Endothelial cell of umbilical vein (primary cell): Measurements from ENCODE around the gene AK5. TPM values are rescaled to one million over a fixed set of nuclear protein-coding genes. Genes with fewer than 3 reads are reported as not detected.

Source experiments
- BruUV-seq: library from RNA; stranded (reverse); fragments of 400-500 nt; replicated peaks from 2 replicates; lab custom pipeline; 2021; lab: Mats Ljungman, UMichigan
- CTCF ChIA-PET: fragments of 300-600, 350-600 bp; sonication (Branson Sonifier 250); formaldehyde crosslinking; loops from one replicate; lab custom pipeline; 2021; ENCODE audit warnings: antibody characterized with exemption, inconsistent platforms; lab: Charles Lee
- POLR2A ChIA-PET: fragments of 300-600, 350-600 bp; sonication (Branson Sonifier 250); formaldehyde crosslinking; loops from one replicate; lab custom pipeline; 2021; ENCODE audit warnings: antibody characterized with exemption, inconsistent platforms; lab: Charles Lee
- DNase-seq: peaks from one replicate; pipeline ENCODE4 v3.0.0-alpha.2; 2011; ENCODE audit warnings: low read depth, low spot score
- FAIRE-seq: peaks from 2 replicates; lab custom pipeline; 2011; peaks lifted over from hg19 to GRCh38; lab: Jason Lieb, UNC
- H2AFZ ChIP-seq: 2 replicates; pipeline ENCODE4 v1.6.0; 2012; ENCODE audit warnings: low read depth, low read length, control low read depth, inconsistent platforms
- H3K27ac ChIP-seq: 2 replicates; pipeline ENCODE4 v1.5.1; 2011; ENCODE audit warnings: low read depth, mild to moderate bottlenecking, control low read depth, low read length, moderate library complexity; ENCODE audit not compliant: insufficient read depth
- H3K27me3 ChIP-seq, 2 experiments: 2 replicates each; pipeline versions ENCODE4 v1.6.0 to v1.6.1; 2011; ENCODE audit warnings: low read length in 2 of 2, mixed read lengths in 1 of 2; ENCODE audit not compliant: control insufficient read depth in 2 of 2, insufficient read depth in 2 of 2
- H3K36me3 ChIP-seq, 2 experiments: 2 replicates in 1 of 2; 3 replicates in 1 of 2; pipeline ENCODE4 v1.5.1; 2011; ENCODE audit warnings: low read length in 2 of 2, mild to moderate bottlenecking in 1 of 2, moderate library complexity in 1 of 2; ENCODE audit not compliant: control insufficient read depth in 2 of 2, insufficient read depth in 2 of 2; ENCODE audit errors: extremely low read depth in 1 of 2
- H3K4me1 ChIP-seq: 3 replicates; pipeline ENCODE4 v1.5.1; 2011; ENCODE audit warnings: mild to moderate bottlenecking, low read length; ENCODE audit not compliant: control insufficient read depth, insufficient read depth; ENCODE audit errors: extremely low read depth
- H3K4me2 ChIP-seq: 2 replicates; pipeline ENCODE4 v1.6.1; 2011; ENCODE audit warnings: low read length, control low read depth, mixed read lengths; ENCODE audit not compliant: insufficient read depth
- H3K4me3 ChIP-seq, 3 experiments: fragments of 200-600 bp in 1 of 3; sonication (generic), shearing (Covaris generic) in 1 of 3; replicated peaks in 1 of 3; 2 replicates each; pipeline ENCODE4 v1.5.1; 2011 to 2016; ENCODE audit warnings: control low read depth in 3 of 3, low read length in 3 of 3, mild to moderate bottlenecking in 2 of 3, inconsistent platforms in 1 of 3, low read depth in 1 of 3, moderate library complexity in 1 of 3; ENCODE audit not compliant: insufficient read depth in 1 of 3
- H3K79me2 ChIP-seq: 2 replicates; pipeline ENCODE4 v1.6.0; 2012; ENCODE audit warnings: low read length, inconsistent platforms; ENCODE audit not compliant: control insufficient read depth, insufficient read depth
- H3K9ac ChIP-seq: replicated peaks from 2 replicates; pipeline ENCODE3; 2011; ENCODE audit warnings: low read length, control low read depth; ENCODE audit not compliant: insufficient read depth; ENCODE audit errors: extremely low read depth
- H3K9me1 ChIP-seq: replicated peaks from 3 replicates; pipeline ENCODE4 v1.6.0; 2011; ENCODE audit warnings: mild to moderate bottlenecking, low read length; ENCODE audit not compliant: control insufficient read depth, insufficient read depth; ENCODE audit errors: extremely low read depth
- H3K9me3 ChIP-seq: replicated peaks from 2 replicates; pipeline ENCODE4 v1.5.1; 2012; ENCODE audit warnings: low read length, inconsistent platforms; ENCODE audit not compliant: control insufficient read depth, insufficient read depth
- H4K20me1 ChIP-seq: replicated peaks from 2 replicates; pipeline ENCODE3; 2011; ENCODE audit warnings: mild to moderate bottlenecking, low read length; ENCODE audit not compliant: control insufficient read depth, insufficient read depth; ENCODE audit errors: extremely low read depth
- EZH2 ChIP-seq: IDR thresholded peaks from 2 replicates; pipeline ENCODE4 v1.6.1; 2012; ENCODE audit warnings: borderline replicate concordance, low read depth, mild to moderate bottlenecking, moderate library complexity, low read length, inconsistent platforms; ENCODE audit not compliant: severe bottlenecking
- FOS ChIP-seq: IDR thresholded peaks from 2 replicates; pipeline ENCODE4 v1.6.1; 2011; ENCODE audit warnings: mild to moderate bottlenecking, low read length, moderate library complexity, borderline replicate concordance; ENCODE audit not compliant: insufficient read depth
- GATA2 ChIP-seq: IDR thresholded peaks from 2 replicates; pipeline ENCODE4 v1.7.0; 2011; ENCODE audit warnings: low read depth, mild to moderate bottlenecking, moderate library complexity, mixed read lengths, low read length; ENCODE audit not compliant: insufficient read length, insufficient read depth
- JUN ChIP-seq: IDR thresholded peaks from 2 replicates; pipeline ENCODE4 v1.6.1; 2011; ENCODE audit warnings: borderline replicate concordance, low read depth; ENCODE audit not compliant: insufficient read length, insufficient read depth
- MYC ChIP-seq: IDR thresholded peaks from one replicate; pipeline ENCODE4 v1.6.1; 2011; ENCODE audit warnings: mild to moderate bottlenecking, low read depth, low read length
- POLR2A ChIP-seq: IDR thresholded peaks from 2 replicates; pipeline ENCODE4 v1.6.1; 2012; ENCODE audit warnings: low read depth, mild to moderate bottlenecking, control low read depth, low read length
- POLR2AphosphoS5 ChIP-seq: IDR thresholded peaks from 2 replicates; pipeline ENCODE4 v1.6.1; 2012; ENCODE audit warnings: low read depth, mild to moderate bottlenecking, control low read depth, low read length, moderate library complexity; ENCODE audit not compliant: insufficient read depth
- dilution Hi-C: fragments of 300-500 bp; cut with MboI; formaldehyde crosslinking; loops from one replicate; pipeline ENCODE4 v1.15.0; 2019; ENCODE audit warnings: low sequenced_read_pairs; ENCODE audit not compliant: extremely low pct_ligation_motif_present
- intact Hi-C: fragments of 100-400 bp; cut with micrococcal nuclease; formaldehyde crosslinking; loops from one replicate; pipeline ENCODE4 v1.10.0; 2022
- polyA plus RNA-seq, 4 experiments: library from polyadenylated mRNA; depleted of rRNA in 3 of 4; stranded (reverse) in 3 of 4; unstranded in 1 of 4; fragments of >200 nt; gene quantifications; 2 replicates each; pipeline versions ENCODE4 v1.2.1 to v1.2.3, GENCODE V29; 2011 to 2012; ENCODE audit warnings: missing spikeins in 1 of 4
- total RNA-seq: library from RNA; stranded (reverse); gene quantifications from 2 replicates; pipeline ENCODE4 v1.2.3, GENCODE V29; 2021
- TF ChIP-seq, protein P1 (sequence below): IDR thresholded peaks from 2 replicates; pipeline ENCODE4 v1.6.1; 2011; ENCODE audit not compliant: insufficient read depth, insufficient read length
- TF ChIP-seq, protein P2 (sequence below), 2 donors: IDR thresholded peaks; 1 replicate in 1 of 2; 2 replicates in 1 of 2; pipeline ENCODE4 v1.5.1; 2011; ENCODE audit warnings: low read length in 2 of 2, mild to moderate bottlenecking in 2 of 2, moderate library complexity in 2 of 2, control low read depth in 1 of 2, inconsistent platforms in 1 of 2, low read depth in 1 of 2; ENCODE audit not compliant: insufficient read depth in 1 of 2; ENCODE audit errors: extremely low read depth in 1 of 2

The AK5 gene
- total and polyA plus RNA-seq, 2 donors (not counting 3 experiments of a cell fraction or from before 2014, with no cell fraction given) = 5.0 to 7.5 TPM

DNA sequence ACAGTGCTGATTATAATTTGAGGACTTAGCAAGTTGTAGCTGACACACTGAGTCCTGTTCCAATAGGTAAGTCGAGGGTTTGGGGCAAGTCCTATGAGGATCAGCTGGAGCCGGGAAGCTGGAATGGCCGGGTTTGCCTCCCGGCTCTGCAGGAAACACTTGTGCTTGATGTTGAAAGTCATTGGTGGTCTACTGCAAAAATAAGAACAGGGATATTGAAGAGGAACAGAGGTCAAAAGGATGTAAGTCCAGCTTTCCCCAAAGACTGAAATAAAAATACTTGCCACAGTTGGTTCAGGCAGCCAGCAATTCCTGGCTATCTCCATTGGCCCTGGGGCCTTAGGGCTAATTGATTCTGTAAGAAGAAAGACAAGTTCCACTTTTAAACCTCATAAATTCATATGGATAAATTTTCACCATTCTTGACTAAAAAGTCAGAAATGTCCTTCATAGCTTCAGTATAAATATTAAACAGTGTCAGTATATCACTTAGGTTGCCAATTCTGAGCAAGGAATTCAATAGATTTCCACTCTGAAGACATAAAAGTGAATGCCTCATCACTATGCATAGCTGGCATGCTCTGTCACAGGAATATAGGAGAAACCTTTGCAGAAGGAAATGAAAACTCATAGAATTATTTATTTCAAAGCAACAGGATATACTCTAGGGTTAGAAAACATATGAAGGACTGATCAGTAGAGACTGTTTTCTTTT, 165.2 kb downstream of the AK5 start:
- Histone ChIP-seq H3K9me1 (no peaks in the 10 kb centered on the region), H3K79me2 (no peaks in the 10 kb centered on the region), H3K4me3 (no peak overlapping the region), H3K36me3 (no peaks in the 10 kb centered on the region), H3K9ac (no peak overlapping the region), H3K27me3 (no peaks in the 10 kb centered on the region), H2AFZ (peak overlapping the region; percentile 27), H4K20me1 (no peaks in the 10 kb centered on the region), H3K4me2 (no peak overlapping the region), H3K27ac (no peak overlapping the region), H3K9me3 (no peaks in the 10 kb centered on the region), H3K4me1 (no peaks in the 10 kb centered on the region)
- POLR2A ChIA-PET = no interaction called here
- no TSS peak for BruUV-seq
- dilution Hi-C loops (no loop called here), intact Hi-C loops (no loop called here)
- TF ChIP-seq, protein P1, sequence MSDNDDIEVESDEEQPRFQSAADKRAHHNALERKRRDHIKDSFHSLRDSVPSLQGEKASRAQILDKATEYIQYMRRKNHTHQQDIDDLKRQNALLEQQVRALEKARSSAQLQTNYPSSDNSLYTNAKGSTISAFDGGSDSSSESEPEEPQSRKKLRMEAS = no peak
- TF ChIP-seq MYC (no peak), FOS (no peak), GATA2 (no peak), JUN (no peak), POLR2AphosphoS5 (no peak), POLR2A (no peak), EZH2 (no peak)
- TF ChIP-seq, protein P2, sequence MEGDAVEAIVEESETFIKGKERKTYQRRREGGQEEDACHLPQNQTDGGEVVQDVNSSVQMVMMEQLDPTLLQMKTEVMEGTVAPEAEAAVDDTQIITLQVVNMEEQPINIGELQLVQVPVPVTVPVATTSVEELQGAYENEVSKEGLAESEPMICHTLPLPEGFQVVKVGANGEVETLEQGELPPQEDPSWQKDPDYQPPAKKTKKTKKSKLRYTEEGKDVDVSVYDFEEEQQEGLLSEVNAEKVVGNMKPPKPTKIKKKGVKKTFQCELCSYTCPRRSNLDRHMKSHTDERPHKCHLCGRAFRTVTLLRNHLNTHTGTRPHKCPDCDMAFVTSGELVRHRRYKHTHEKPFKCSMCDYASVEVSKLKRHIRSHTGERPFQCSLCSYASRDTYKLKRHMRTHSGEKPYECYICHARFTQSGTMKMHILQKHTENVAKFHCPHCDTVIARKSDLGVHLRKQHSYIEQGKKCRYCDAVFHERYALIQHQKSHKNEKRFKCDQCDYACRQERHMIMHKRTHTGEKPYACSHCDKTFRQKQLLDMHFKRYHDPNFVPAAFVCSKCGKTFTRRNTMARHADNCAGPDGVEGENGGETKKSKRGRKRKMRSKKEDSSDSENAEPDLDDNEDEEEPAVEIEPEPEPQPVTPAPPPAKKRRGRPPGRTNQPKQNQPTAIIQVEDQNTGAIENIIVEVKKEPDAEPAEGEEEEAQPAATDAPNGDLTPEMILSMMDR (IDR thresholded peaks at IDR 0.05; ENCODE audit: extremely low read depth in 1 of 2, insufficient read depth in 1 of 2, low read depth in 1 of 2, low read length in 2 of 2) = no peak
- FAIRE-seq = no peak
- CTCF ChIA-PET = interaction anchor here (0.9 to 1.1 kb wide), 2 partner anchors 13 to 668 kb away, joined by 3 read pairs; no protein-coding TSS in a partner anchor
- DNase-seq = peak; percentile 57
